NCI-H345 treated with DMSO at 0.1 percent for 48 hours (cell line): ENCODE measurements around the gene OSBPL5.

Source experiments
- DNase-seq: peaks from one replicate; lab custom pipeline; 2025; ENCODE audit not compliant: unreplicated experiment; lab: John Stamatoyannopoulos, UW

Gene OSBPL5

GRCh38 chr11:3150726-3151125 is 14.4 kb downstream of the OSBPL5 start:
- DNase-seq: no peak

GRCh38 chr11:3149852-3150188 is 15.3 kb downstream of the OSBPL5 start:
- no peak for DNase-seq

GRCh38 chr11:3148990-3149851 is 15.9 kb downstream of the OSBPL5 start:
- no peak for DNase-seq

- DNase-seq: no peak
Observed at GRCh38 chr11:3148255-3148989, 16.7 kb downstream of the OSBPL5 start.

GRCh38 chr11:3147626-3148025 is 17.5 kb downstream of the OSBPL5 start:
- no peak for DNase-seq

GRCh38 chr11:3147257-3147619 is 17.9 kb downstream of the OSBPL5 start:
- no peak for DNase-seq

- no peak for DNase-seq
Observed at GRCh38 chr11:3146612-3147256, 18.4 kb downstream of the OSBPL5 start.

- DNase-seq: no peak
Observed at GRCh38 chr11:3145206-3145520, 19.9 kb downstream of the OSBPL5 start.

- DNase-seq: no peak
Observed at GRCh38 chr11:3144296-3145205, 20.6 kb downstream of the OSBPL5 start.

GRCh38 chr11:3143136-3143880 is 21.8 kb downstream of the OSBPL5 start:
- DNase-seq: no peak

- DNase-seq: no peak
Observed at GRCh38 chr11:3140291-3140603, 24.9 kb downstream of the OSBPL5 start.

GRCh38 chr11:3139481-3140290 is 25.4 kb downstream of the OSBPL5 start:
- DNase-seq: no peak

- DNase-seq: no peak
Observed at GRCh38 chr11:3139086-3139440, 26.0 kb downstream of the OSBPL5 start.

GRCh38 chr11:3138178-3139085 is 26.7 kb downstream of the OSBPL5 start:
- DNase-seq: no peak

GRCh38 chr11:3137486-3138177 is 27.5 kb downstream of the OSBPL5 start:
- no peak for DNase-seq

- DNase-seq: no peak
Observed at GRCh38 chr11:3136546-3137455, 28.3 kb downstream of the OSBPL5 start.
